Common myeloid progenitor, CD34-positive (primary cell): ENCODE measurements around the gene MTX1.
"Not testable (repeated sequence)": the region's sequence is repeated elsewhere in the genome, so short reads cannot be mapped to it uniquely, and the experiment has no call there.

ENCODE experiments used
- CTCF ChIA-PET: fragments of 350-600 bp; sonication (Branson Sonifier 250); formaldehyde crosslinking; loops from one replicate; lab custom pipeline; 2021; ENCODE audit warnings: antibody characterized with exemption; lab: Charles Lee
- POLR2A ChIA-PET: fragments of 350-600 bp; sonication (Branson Sonifier 250); formaldehyde crosslinking; loops from one replicate; lab custom pipeline; 2021; ENCODE audit warnings: antibody characterized with exemption; lab: Charles Lee
- DNase-seq, 3 donors: peaks; one replicate each; pipeline versions ENCODE4 v3.0.0 to v3.0.0-alpha.2; 2013
- H3K27ac ChIP-seq, 2 experiments: 1 replicate in 1 of 2; 2 replicates in 1 of 2; pipeline ENCODE4 v1.7.0; 2013; ENCODE audit warnings: inconsistent platforms in 2 of 2, low read length in 2 of 2, mild to moderate bottlenecking in 2 of 2, low read depth in 1 of 2, moderate library complexity in 1 of 2; ENCODE audit not compliant: severe bottlenecking in 2 of 2, insufficient read depth in 1 of 2, poor library complexity in 1 of 2
- H3K27me3 ChIP-seq, 5 experiments: replicated peaks in 2 of 5; 1 replicate in 3 of 5; 2 replicates in 2 of 5; pipeline versions ENCODE4 v1.6.1 to v1.7.0; 2013; ENCODE audit warnings: low read length in 4 of 5, mild to moderate bottlenecking in 2 of 5, moderate library complexity in 2 of 5, inconsistent platforms in 1 of 5; ENCODE audit not compliant: insufficient read depth in 5 of 5, control insufficient read depth in 4 of 5
- H3K36me3 ChIP-seq, 4 experiments: 1 replicate in 2 of 4; 2 replicates in 2 of 4; pipeline versions ENCODE4 v1.6.1 to v1.7.0; 2013; ENCODE audit warnings: low read length in 3 of 4, control low read depth in 1 of 4, mild to moderate bottlenecking in 1 of 4; ENCODE audit not compliant: control insufficient read depth in 4 of 4, insufficient read depth in 4 of 4
- H3K4me1 ChIP-seq, 4 experiments: 1 replicate in 3 of 4; 2 replicates in 1 of 4; pipeline versions ENCODE4 v1.6.1 to v1.7.1; 2013; ENCODE audit warnings: low read length in 3 of 4, mild to moderate bottlenecking in 3 of 4, control low read depth in 1 of 4, inconsistent platforms in 1 of 4, moderate library complexity in 1 of 4; ENCODE audit not compliant: control insufficient read depth in 4 of 4, insufficient read depth in 4 of 4; ENCODE audit errors: control extremely low read depth in 1 of 4
- H3K4me3 ChIP-seq, 7 experiments: 1 replicate in 4 of 7; 2 replicates in 3 of 7; pipeline versions ENCODE4 v1.5.1 to v1.7.0; 2013; ENCODE audit warnings: mild to moderate bottlenecking in 7 of 7, low read length in 6 of 7, moderate library complexity in 6 of 7, inconsistent platforms in 2 of 7, low read depth in 2 of 7, control low read depth in 1 of 7; ENCODE audit not compliant: insufficient read depth in 4 of 7, control insufficient read depth in 1 of 7; ENCODE audit errors: extremely low read depth in 1 of 7
- H3K9me3 ChIP-seq, 5 experiments: 1 replicate in 4 of 5; 2 replicates in 1 of 5; pipeline versions ENCODE4 v1.6.1 to v1.7.1; 2013; ENCODE audit warnings: low read length in 4 of 5, mild to moderate bottlenecking in 2 of 5, inconsistent platforms in 1 of 5, low read depth in 1 of 5, moderate library complexity in 1 of 5; ENCODE audit not compliant: control insufficient read depth in 4 of 5, insufficient read depth in 2 of 5; ENCODE audit errors: control extremely low read depth in 1 of 5
- WGBS: methylation state at CpG from one replicate; pipeline ENCODE4 v1.1.5; 2013; ENCODE audit not compliant: insufficient coverage; 5-methylcytosine and 5-hydroxymethylcytosine counted together

MTX1 gene

GRCh38 chr1:155166051-155166470 is 42.4 kb upstream of the MTX1 start:
- peaks cover 0 to 23% (median 22%) of the 10 kb centered on the region in 4 experiments for H3K4me1 ChIP-seq
- no peaks in the 10 kb centered on the region for H3K27me3 ChIP-seq
- 22% methylated on average over 8 of the region's 8 CpGs for WGBS
- ChIA-PET CTCF (interaction anchor here (1.1 to 11.0 kb wide), 16 partner anchors 9 to 267 kb away, joined by 3 to 258 read pairs (median 10); partner anchors contain the start of genes EFNA1 and SLC50A1), POLR2A (interaction anchor here (0.7 to 2.7 kb wide), 4 partner anchors 26 to 78 kb away, joined by 3 to 12 read pairs (median 6); partner anchors contain the start of genes DPM3 and SLC50A1)
- peak overlapping the region; percentile 43 to 60 for H3K27ac ChIP-seq
- no peaks in the 10 kb centered on the region for H3K9me3 ChIP-seq
- DNase-seq: no peak
- peak overlapping the region in 4 of 7 experiments; percentile 17 to 58 (median 46) for H3K4me3 ChIP-seq
- H3K36me3 ChIP-seq: peaks cover 6 to 19% (median 12%) of the 10 kb centered on the region in 4 experiments

- H3K4me1 ChIP-seq: peaks cover 0 to 25% (median 23%) of the 10 kb centered on the region in 4 experiments
- H3K36me3 ChIP-seq: peaks cover 6 to 21% (median 12%) of the 10 kb centered on the region in 4 experiments
- H3K27ac ChIP-seq: peak overlapping the region; percentile 43 to 60
- WGBS: 5% methylated on average over 18 of the region's 27 CpGs
- POLR2A ChIA-PET: interaction anchor here (0.7 to 2.7 kb wide), 5 partner anchors 26 to 82 kb away, joined by 3 to 12 read pairs (median 3); partner anchors contain the start of genes DPM3 and SLC50A1
- no peaks in the 10 kb centered on the region for H3K27me3 ChIP-seq
- peak overlapping the region in 5 of 7 experiments; percentile 6 to 58 (median 36) for H3K4me3 ChIP-seq
- CTCF ChIA-PET: interaction anchor here (0.8 to 11.0 kb wide), 21 partner anchors 9 to 620 kb away, joined by 3 to 258 read pairs (median 5); partner anchors contain the start of genes EFNA1 and SLC50A1
- no peaks in the 10 kb centered on the region for H3K9me3 ChIP-seq
- peak; percentile 89 to 98 (median 96) for DNase-seq
Measured at GRCh38 chr1:155166471-155167165, 41.9 kb upstream of the MTX1 start.

- H3K27ac ChIP-seq: peak overlapping the region in 1 of 2 experiments; percentile 22
- peaks cover 6 to 21% (median 12%) of the 10 kb centered on the region in 4 experiments for H3K36me3 ChIP-seq
- CTCF ChIA-PET: interaction anchor here (0.6 to 11.0 kb wide), 26 partner anchors 8 to 621 kb away, joined by 3 to 258 read pairs (median 5); partner anchors contain the start of genes EFNA1 and SLC50A1
- peaks cover 0 to 33% (median 28%) of the 10 kb centered on the region in 4 experiments for H3K4me1 ChIP-seq
- H3K27me3 ChIP-seq: no peaks in the 10 kb centered on the region
- no peaks in the 10 kb centered on the region for H3K9me3 ChIP-seq
- peak overlapping the region in 6 of 7 experiments; percentile 29 to 69 (median 43) for H3K4me3 ChIP-seq
- 3% methylated on average over 16 of the region's 28 CpGs for WGBS
- peak; percentile 87 to 91 (median 91) for DNase-seq
- POLR2A ChIA-PET: interaction anchor here (0.7 to 2.7 kb wide), 5 partner anchors 30 to 83 kb away, joined by 3 to 8 read pairs (median 3); partner anchors contain the start of gene SLC50A1
Measured at GRCh38 chr1:155167166-155168104, 41.1 kb upstream of the MTX1 start.

- H3K27ac ChIP-seq, H3K27me3 ChIP-seq, DNase-seq, H3K9me3 ChIP-seq: not testable (repeated sequence)
- WGBS: 40% methylated on average over 1 of the region's 4 CpGs
- ChIA-PET CTCF (interaction anchor here (0.6 to 11.0 kb wide), 19 partner anchors 12 to 216 kb away, joined by 3 to 258 read pairs (median 7); partner anchors contain the start of genes EFNA1 and SLC50A1), POLR2A (interaction anchor here (1.0 to 2.7 kb wide), 4 partner anchors 31 to 83 kb away, joined by 3 to 8 read pairs (median 4); partner anchors contain the start of gene SLC50A1)
- Histone ChIP-seq H3K4me3 (peak overlapping the region in 4 of 7 experiments; percentile 29 to 69 (median 54)), H3K36me3 (peaks cover 6 to 21% (median 12%) of the 10 kb centered on the region in 4 experiments), H3K4me1 (peaks cover 0 to 36% (median 31%) of the 10 kb centered on the region in 4 experiments)
Measured at GRCh38 chr1:155168105-155168445, 40.4 kb upstream of the MTX1 start.

- H3K4me1 ChIP-seq: peaks cover 0 to 39% (median 35%) of the 10 kb centered on the region in 4 experiments
- DNase-seq: no peak
Measured at GRCh38 chr1:155168456-155169210, 39.9 kb upstream of the MTX1 start.

More at GRCh38 chr1:155168456-155169210, 39.9 kb upstream of the MTX1 start:
- no peaks in the 10 kb centered on the region for H3K27me3 ChIP-seq
- WGBS: over 99% methylated on average over 8 of the region's 10 CpGs
- ChIA-PET CTCF (interaction anchor here (0.6 to 11.0 kb wide), 24 partner anchors 13 to 217 kb away, joined by 3 to 258 read pairs (median 6); partner anchors contain the start of genes EFNA1 and SLC50A1), POLR2A (interaction anchor here (1.0 to 2.7 kb wide), 4 partner anchors 32 to 84 kb away, joined by 3 to 8 read pairs (median 4); partner anchors contain the start of gene SLC50A1)
- no peak overlapping the region for H3K4me3 ChIP-seq
- H3K9me3 ChIP-seq: no peaks in the 10 kb centered on the region
- peaks cover 6 to 21% (median 12%) of the 10 kb centered on the region in 4 experiments for H3K36me3 ChIP-seq
- H3K27ac ChIP-seq: no peak overlapping the region
